Measurements from ENCODE around the gene TOB1.

The TOB1 gene

DNA sequence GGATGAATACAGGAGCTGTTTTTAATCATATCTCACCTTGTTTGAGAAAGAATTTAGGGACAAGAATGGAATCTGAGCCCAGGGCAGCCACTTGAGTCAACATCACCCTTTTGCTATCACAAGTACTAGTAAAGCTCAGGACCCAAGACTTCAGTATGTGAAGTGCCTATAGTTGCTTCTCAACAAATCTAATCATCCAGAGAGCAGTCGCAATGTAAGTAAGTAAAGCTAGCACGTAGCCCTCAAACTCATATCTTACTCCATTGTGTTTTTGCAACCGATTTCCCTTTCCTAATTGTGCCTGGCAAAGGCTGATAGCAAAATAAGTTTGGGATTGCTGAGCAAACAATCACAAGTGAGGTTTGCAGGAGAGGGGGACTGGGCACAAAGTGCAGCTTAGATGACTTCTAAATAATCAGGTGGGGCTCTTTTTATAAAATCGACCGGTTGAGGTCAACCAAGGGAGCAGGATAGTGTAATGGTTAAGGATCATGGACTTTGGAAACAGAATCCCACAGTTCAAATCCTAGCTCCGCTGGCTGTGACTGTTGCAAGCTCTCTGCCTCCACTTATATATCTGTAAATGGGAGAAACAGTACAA is 13.0 kb downstream of the TOB1 start:
- Histone ChIP-seq H3K36me3 (no peaks in the 10 kb centered on the region), H3K4me3 (ENCODE audit: low read depth, low read length) (no peak overlapping the region), H3K9me3 (ENCODE audit: severe bottlenecking) (no peaks in the 10 kb centered on the region), H3K27ac (no peak overlapping the region), H3K27me3 (ENCODE audit: insufficient read depth, low read depth, severe bottlenecking) (no peaks in the 10 kb centered on the region)
- no peak for DNase-seq
- TF ChIP-seq, protein P1, sequence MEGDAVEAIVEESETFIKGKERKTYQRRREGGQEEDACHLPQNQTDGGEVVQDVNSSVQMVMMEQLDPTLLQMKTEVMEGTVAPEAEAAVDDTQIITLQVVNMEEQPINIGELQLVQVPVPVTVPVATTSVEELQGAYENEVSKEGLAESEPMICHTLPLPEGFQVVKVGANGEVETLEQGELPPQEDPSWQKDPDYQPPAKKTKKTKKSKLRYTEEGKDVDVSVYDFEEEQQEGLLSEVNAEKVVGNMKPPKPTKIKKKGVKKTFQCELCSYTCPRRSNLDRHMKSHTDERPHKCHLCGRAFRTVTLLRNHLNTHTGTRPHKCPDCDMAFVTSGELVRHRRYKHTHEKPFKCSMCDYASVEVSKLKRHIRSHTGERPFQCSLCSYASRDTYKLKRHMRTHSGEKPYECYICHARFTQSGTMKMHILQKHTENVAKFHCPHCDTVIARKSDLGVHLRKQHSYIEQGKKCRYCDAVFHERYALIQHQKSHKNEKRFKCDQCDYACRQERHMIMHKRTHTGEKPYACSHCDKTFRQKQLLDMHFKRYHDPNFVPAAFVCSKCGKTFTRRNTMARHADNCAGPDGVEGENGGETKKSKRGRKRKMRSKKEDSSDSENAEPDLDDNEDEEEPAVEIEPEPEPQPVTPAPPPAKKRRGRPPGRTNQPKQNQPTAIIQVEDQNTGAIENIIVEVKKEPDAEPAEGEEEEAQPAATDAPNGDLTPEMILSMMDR (IDR thresholded peaks at IDR 0.05; ENCODE audit: low read depth, low read length), result no peak

DNA sequence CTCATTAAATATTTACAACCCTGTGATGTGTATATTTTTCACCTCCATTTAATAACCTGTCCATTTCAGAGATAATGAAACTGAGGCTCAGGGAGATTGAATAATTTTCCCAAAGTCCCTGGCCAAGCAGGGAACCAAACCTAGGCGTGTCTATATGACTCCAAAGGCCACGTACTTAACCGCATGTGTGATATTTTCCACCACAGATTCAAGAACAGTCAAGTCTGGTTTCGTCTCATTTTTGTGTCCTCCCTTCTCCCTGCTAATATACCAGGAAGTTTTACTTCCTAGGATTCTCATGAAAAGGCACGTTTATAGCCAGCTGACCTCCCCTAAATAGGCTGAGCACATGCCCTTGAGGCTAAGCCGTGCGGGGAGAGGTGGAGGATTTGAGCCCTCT is 15.5 kb downstream of the TOB1 start:
- Histone ChIP-seq H3K9me3 (ENCODE audit: severe bottlenecking) (no peaks in the 10 kb centered on the region), H3K27ac (no peak overlapping the region; the same call in 1 of the 2 replicates), H3K27me3 (ENCODE audit: insufficient read depth, low read depth, severe bottlenecking) (no peaks in the 10 kb centered on the region), H3K4me3 (ENCODE audit: low read depth, low read length) (no peak overlapping the region), H3K36me3 (no peaks in the 10 kb centered on the region)
- DNase-seq, result no peak
- TF ChIP-seq, protein P1 (IDR thresholded peaks at IDR 0.05; ENCODE audit: low read depth, low read length), result no peak

DNA sequence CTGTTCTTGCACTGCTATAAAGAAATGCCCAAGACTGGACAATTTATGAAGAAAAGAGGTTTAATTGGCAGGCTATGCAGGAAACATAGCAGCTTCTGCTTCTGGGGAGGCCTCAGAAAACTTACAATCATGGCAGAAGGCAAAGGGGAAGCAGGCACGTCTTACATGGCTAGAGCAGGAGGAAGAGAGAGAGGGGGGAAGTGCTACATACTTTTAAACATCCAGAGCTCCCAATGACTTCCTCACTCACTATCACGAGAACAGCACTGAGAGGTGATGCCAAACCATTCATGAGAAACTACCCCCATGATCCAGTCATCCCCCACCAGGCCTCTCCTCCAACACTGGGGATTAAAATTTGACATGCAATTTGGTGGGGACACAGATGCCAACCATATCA is 17.4 kb downstream of the TOB1 start:
- Histone ChIP-seq H3K27ac (no peak overlapping the region), H3K36me3 (no peaks in the 10 kb centered on the region), H3K27me3 (ENCODE audit: insufficient read depth, low read depth, severe bottlenecking) (no peaks in the 10 kb centered on the region), H3K9me3 (ENCODE audit: severe bottlenecking) (no peaks in the 10 kb centered on the region), H3K4me3 (ENCODE audit: low read depth, low read length) (no peak overlapping the region)
- no peak for DNase-seq
- TF ChIP-seq, protein P1 (IDR thresholded peaks at IDR 0.05; ENCODE audit: low read depth, low read length), result no peak

DNA sequence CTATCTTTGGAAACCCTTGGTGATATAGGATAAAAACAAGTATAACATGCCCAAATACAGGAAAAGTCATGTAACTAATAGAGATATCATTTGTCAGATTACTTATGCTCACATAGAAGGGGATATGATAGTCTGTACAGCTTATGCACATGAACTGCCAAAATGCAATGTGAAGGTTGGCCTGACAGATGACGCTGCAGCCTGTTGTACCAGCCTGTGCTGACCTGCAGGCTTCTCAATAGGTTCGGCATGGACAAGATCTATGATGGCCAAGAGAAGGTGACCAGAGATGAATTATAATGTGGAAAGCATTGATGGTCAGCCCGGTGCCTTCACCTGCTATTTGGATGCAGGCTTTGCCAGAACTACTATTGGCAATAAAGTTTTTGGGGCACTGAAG is 18.1 kb downstream of the TOB1 start:
- no peaks in the 10 kb centered on the region for H3K9me3 ChIP-seq (ENCODE audit: severe bottlenecking)
- no peak for DNase-seq
- H3K36me3 ChIP-seq, result no peaks in the 10 kb centered on the region
- TF ChIP-seq, protein P1 (IDR thresholded peaks at IDR 0.05; ENCODE audit: low read depth, low read length), result peak; percentile 40; the same call in 1 of the 2 replicates
- no peaks in the 10 kb centered on the region for H3K27me3 ChIP-seq (ENCODE audit: insufficient read depth, low read depth, severe bottlenecking)
- H3K27ac ChIP-seq, result no peak overlapping the region
- no peak overlapping the region for H3K4me3 ChIP-seq (ENCODE audit: low read depth, low read length)

DNA sequence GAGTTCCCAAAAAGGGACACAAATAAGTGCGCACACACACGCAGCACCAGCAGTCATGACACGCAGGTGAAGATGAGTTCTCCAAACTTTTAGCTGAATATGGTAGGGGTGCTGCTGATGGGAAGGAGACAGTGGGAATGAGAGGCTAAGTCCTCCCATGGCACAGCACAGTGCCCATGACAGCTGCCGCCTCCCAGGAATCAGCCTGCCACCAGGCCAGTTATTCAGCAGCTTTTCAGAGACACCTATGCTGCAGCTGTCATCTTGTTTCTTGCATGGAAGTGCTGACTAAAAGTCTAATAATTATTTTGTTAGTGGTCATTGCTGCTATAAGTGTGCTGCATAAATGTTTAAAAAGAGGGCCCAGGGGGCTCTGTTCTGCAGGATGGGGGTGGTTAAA is 18.6 kb downstream of the TOB1 start:
- no peak overlapping the region for H3K27ac ChIP-seq
- no peaks in the 10 kb centered on the region for H3K27me3 ChIP-seq (ENCODE audit: insufficient read depth, low read depth, severe bottlenecking)
- TF ChIP-seq, protein P1 (IDR thresholded peaks at IDR 0.05; ENCODE audit: low read depth, low read length), result no peak
- no peak overlapping the region for H3K4me3 ChIP-seq (ENCODE audit: low read depth, low read length)
- H3K9me3 ChIP-seq (ENCODE audit: severe bottlenecking), result no peaks in the 10 kb centered on the region
- no peak for DNase-seq
- no peaks in the 10 kb centered on the region for H3K36me3 ChIP-seq
